ENCODE data around the gene NIP7.

- TF ChIP-seq CTCF (IDR thresholded peaks at IDR 0.05) (no peak), POLR2AphosphoS5 (IDR thresholded peaks at IDR 0.05; ENCODE audit: low read depth, low read length) (no peak)
Measured at GRCh38 chr16:69301187-69301586, 38.4 kb upstream of the NIP7 start.

Data from Panc1 (cell line).